ENCODE measurements around the gene ACD.

The ACD gene

GRCh38 chr16:67667817-67668494, 7.9 kb upstream of the ACD start:
- Mint-ChIP-seq H3K9me3 (no peaks in the 10 kb centered on the region), H3K27ac (no peak overlapping the region), H3K4me1 (peaks cover 16% of the 10 kb centered on the region), H3K4me3 (peak overlapping the region; percentile 81), H3K36me3 (no peaks in the 10 kb centered on the region)
- peak; percentile 44 to 79 for DNase-seq (ENCODE audit: low spot score in 2 of 2)
- ATAC-seq = peak; percentile 87

GRCh38 chr16:67667453-67667816, 7.4 kb upstream of the ACD start:
- peaks cover 16% of the 10 kb centered on the region for H3K4me1 Mint-ChIP-seq
- no peaks in the 10 kb centered on the region for H3K36me3 Mint-ChIP-seq
- H3K4me3 Mint-ChIP-seq = peak overlapping the region; percentile 81
- DNase-seq (ENCODE audit: low spot score in 2 of 2) (no peak), ATAC-seq (no peak)
- H3K9me3 Mint-ChIP-seq = no peaks in the 10 kb centered on the region
- H3K27ac Mint-ChIP-seq = peak overlapping the region; percentile 87

- peak within 1 kb of the TSS; percentile 87 for H3K27ac Mint-ChIP-seq
- ATAC-seq (peak; percentile 80), DNase-seq (ENCODE audit: low spot score in 2 of 2) (peak; percentile 67 to 86)
- no peaks in the 10 kb centered on the region for H3K36me3 Mint-ChIP-seq
- peaks cover 17% of the 10 kb centered on the region for H3K4me1 Mint-ChIP-seq
- H3K4me3 Mint-ChIP-seq = peak within 1 kb of the TSS; percentile 81
- no peaks in the 10 kb centered on the region for H3K9me3 Mint-ChIP-seq
Observed at GRCh38 chr16:67666559-67667452, 6.7 kb upstream of the ACD start, which contains the start of the genes C16orf86 and ENKD1. Gene C16orf86, plus strand, starts transcription at chr16:67666814. Its CDS starts 157 bp downstream, at chr16:67666971. Gene ENKD1, minus strand, starts transcription at chr16:67666750. Its CDS starts 308 bp downstream, at chr16:67666442.

- Mint-ChIP-seq H3K36me3 (peaks cover 4% of the 10 kb centered on the region), H3K4me3 (peak overlapping the region; percentile 81), H3K27ac (peak overlapping the region; percentile 87), H3K9me3 (no peaks in the 10 kb centered on the region), H3K4me1 (peaks cover 24% of the 10 kb centered on the region)
- ATAC-seq (peak; percentile 9), DNase-seq (ENCODE audit: low spot score in 2 of 2) (no peak)
Observed at GRCh38 chr16:67666032-67666551, 6.0 kb upstream of the ACD start.

GRCh38 chr16:67665598-67665997, 5.5 kb upstream of the ACD start:
- peak overlapping the region; percentile 81 for H3K4me3 Mint-ChIP-seq
- DNase-seq (ENCODE audit: low spot score in 2 of 2) = no peak
- H3K4me1 Mint-ChIP-seq = peaks cover 28% of the 10 kb centered on the region
- no peak overlapping the region for H3K27ac Mint-ChIP-seq
- H3K9me3 Mint-ChIP-seq = no peaks in the 10 kb centered on the region
- H3K36me3 Mint-ChIP-seq = peaks cover 9% of the 10 kb centered on the region
- no peak for ATAC-seq

- Mint-ChIP-seq H3K4me1 (peaks cover 28% of the 10 kb centered on the region), H3K9me3 (no peaks in the 10 kb centered on the region), H3K36me3 (peaks cover 13% of the 10 kb centered on the region), H3K4me3 (peak overlapping the region; percentile 81), H3K27ac (peak overlapping the region; percentile 82)
- ATAC-seq (no peak), DNase-seq (ENCODE audit: low spot score in 2 of 2) (no peak)
Observed at GRCh38 chr16:67664871-67665270, 4.8 kb upstream of the ACD start.

GRCh38 chr16:67664258-67664657, 4.2 kb upstream of the ACD start:
- no peak overlapping the region for H3K4me3 Mint-ChIP-seq
- peaks cover 33% of the 10 kb centered on the region for H3K4me1 Mint-ChIP-seq
- H3K27ac Mint-ChIP-seq = peak overlapping the region; percentile 82
- DNase-seq (ENCODE audit: low spot score in 2 of 2) (no peak), ATAC-seq (no peak)
- H3K9me3 Mint-ChIP-seq = no peaks in the 10 kb centered on the region
- H3K36me3 Mint-ChIP-seq = peaks cover 17% of the 10 kb centered on the region

GRCh38 chr16:67663877-67664222, 3.8 kb upstream of the ACD start:
- Mint-ChIP-seq H3K4me1 (peaks cover 37% of the 10 kb centered on the region), H3K4me3 (no peak overlapping the region), H3K36me3 (peaks cover 21% of the 10 kb centered on the region), H3K9me3 (no peaks in the 10 kb centered on the region), H3K27ac (no peak overlapping the region)
- DNase-seq (ENCODE audit: low spot score in 2 of 2) (no peak), ATAC-seq (no peak)

GRCh38 chr16:67663151-67663876, 3.3 kb upstream of the ACD start:
- H3K27ac Mint-ChIP-seq = no peak overlapping the region
- peak in 1 of 2 donors; percentile 72 for DNase-seq (ENCODE audit: low spot score in 2 of 2)
- H3K36me3 Mint-ChIP-seq = peaks cover 24% of the 10 kb centered on the region
- H3K4me1 Mint-ChIP-seq = peaks cover 42% of the 10 kb centered on the region
- ATAC-seq = no peak
- no peaks in the 10 kb centered on the region for H3K9me3 Mint-ChIP-seq
- no peak overlapping the region for H3K4me3 Mint-ChIP-seq

- H3K4me3 Mint-ChIP-seq = no peak overlapping the region
- DNase-seq (ENCODE audit: low spot score in 2 of 2) (no peak), ATAC-seq (no peak)
- H3K36me3 Mint-ChIP-seq = peaks cover 31% of the 10 kb centered on the region
- peaks cover 47% of the 10 kb centered on the region for H3K4me1 Mint-ChIP-seq
- no peaks in the 10 kb centered on the region for H3K9me3 Mint-ChIP-seq
- H3K27ac Mint-ChIP-seq = no peak overlapping the region
Observed at GRCh38 chr16:67662653-67663010, 2.6 kb upstream of the ACD start.

- DNase-seq (ENCODE audit: low spot score in 2 of 2) (no peak), ATAC-seq (no peak)
- no peaks in the 10 kb centered on the region for H3K9me3 Mint-ChIP-seq
- peaks cover 45% of the 10 kb centered on the region for H3K4me1 Mint-ChIP-seq
- H3K4me3 Mint-ChIP-seq = peak overlapping the region; percentile 90
- no peak overlapping the region for H3K27ac Mint-ChIP-seq
- peaks cover 36% of the 10 kb centered on the region for H3K36me3 Mint-ChIP-seq
Observed at GRCh38 chr16:67661886-67662652, 2.0 kb upstream of the ACD start.

- no peak for DNase-seq (ENCODE audit: low spot score in 2 of 2)
Observed at GRCh38 chr16:67661101-67661761, 1.2 kb upstream of the ACD start.

GRCh38 chr16:67660564-67661028, 536 bp upstream of the ACD start, which contains the start of gene PARD6A:
Gene PARD6A, plus strand, starts transcription at chr16:67660960. Its CDS starts 79 bp downstream, at chr16:67661039.
- H3K9me3 Mint-ChIP-seq = no peaks in the 10 kb centered on the region
- peaks cover 46% of the 10 kb centered on the region for H3K4me1 Mint-ChIP-seq
- DNase-seq (ENCODE audit: low spot score in 2 of 2) (peak; percentile 84 to 95), ATAC-seq (peak; percentile 90)
- peak within 1 kb of the TSS; percentile 90 for H3K4me3 Mint-ChIP-seq
- H3K36me3 Mint-ChIP-seq = peaks cover 48% of the 10 kb centered on the region
- H3K27ac Mint-ChIP-seq = peak within 1 kb of the TSS; percentile 89

More at GRCh38 chr16:67661101-67661761, 1.2 kb upstream of the ACD start:
- Mint-ChIP-seq H3K4me3 (peak overlapping the region; percentile 90), H3K27ac (peak overlapping the region; percentile 89), H3K36me3 (peaks cover 42% of the 10 kb centered on the region), H3K4me1 (peaks cover 43% of the 10 kb centered on the region), H3K9me3 (no peaks in the 10 kb centered on the region)
- ATAC-seq = no peak
